ENCODE results near the gene CNGB1. TPM values are rescaled to one million over a fixed set of nuclear protein-coding genes. Genes with fewer than 3 reads are reported as not detected.

Gene CNGB1
- total RNA-seq, 4 donors from 2014 or later = not detected

- Histone ChIP-seq H3K4me1 (no peaks in the 10 kb centered on the region), H3K27me3 (no peaks in the 10 kb centered on the region), H3K9me3 (no peaks in the 10 kb centered on the region), H3K4me3 (no peak overlapping the region), H3K36me3 (no peaks in the 10 kb centered on the region), H3K27ac (no peak overlapping the region)
- no peak for DNase-seq
- TF ChIP-seq, protein P1, sequence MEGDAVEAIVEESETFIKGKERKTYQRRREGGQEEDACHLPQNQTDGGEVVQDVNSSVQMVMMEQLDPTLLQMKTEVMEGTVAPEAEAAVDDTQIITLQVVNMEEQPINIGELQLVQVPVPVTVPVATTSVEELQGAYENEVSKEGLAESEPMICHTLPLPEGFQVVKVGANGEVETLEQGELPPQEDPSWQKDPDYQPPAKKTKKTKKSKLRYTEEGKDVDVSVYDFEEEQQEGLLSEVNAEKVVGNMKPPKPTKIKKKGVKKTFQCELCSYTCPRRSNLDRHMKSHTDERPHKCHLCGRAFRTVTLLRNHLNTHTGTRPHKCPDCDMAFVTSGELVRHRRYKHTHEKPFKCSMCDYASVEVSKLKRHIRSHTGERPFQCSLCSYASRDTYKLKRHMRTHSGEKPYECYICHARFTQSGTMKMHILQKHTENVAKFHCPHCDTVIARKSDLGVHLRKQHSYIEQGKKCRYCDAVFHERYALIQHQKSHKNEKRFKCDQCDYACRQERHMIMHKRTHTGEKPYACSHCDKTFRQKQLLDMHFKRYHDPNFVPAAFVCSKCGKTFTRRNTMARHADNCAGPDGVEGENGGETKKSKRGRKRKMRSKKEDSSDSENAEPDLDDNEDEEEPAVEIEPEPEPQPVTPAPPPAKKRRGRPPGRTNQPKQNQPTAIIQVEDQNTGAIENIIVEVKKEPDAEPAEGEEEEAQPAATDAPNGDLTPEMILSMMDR (IDR thresholded peaks at IDR 0.05) = no peak
- TF ChIP-seq POLR2A (IDR thresholded peaks at IDR 0.05) = no peak
- intact Hi-C loops (cut with DNase I; ENCODE audit: low total_unique reads) = no loop called here
Observed at GRCh38 chr16:57961538-57961937, 9.4 kb downstream of the CNGB1 start.

DNA sequence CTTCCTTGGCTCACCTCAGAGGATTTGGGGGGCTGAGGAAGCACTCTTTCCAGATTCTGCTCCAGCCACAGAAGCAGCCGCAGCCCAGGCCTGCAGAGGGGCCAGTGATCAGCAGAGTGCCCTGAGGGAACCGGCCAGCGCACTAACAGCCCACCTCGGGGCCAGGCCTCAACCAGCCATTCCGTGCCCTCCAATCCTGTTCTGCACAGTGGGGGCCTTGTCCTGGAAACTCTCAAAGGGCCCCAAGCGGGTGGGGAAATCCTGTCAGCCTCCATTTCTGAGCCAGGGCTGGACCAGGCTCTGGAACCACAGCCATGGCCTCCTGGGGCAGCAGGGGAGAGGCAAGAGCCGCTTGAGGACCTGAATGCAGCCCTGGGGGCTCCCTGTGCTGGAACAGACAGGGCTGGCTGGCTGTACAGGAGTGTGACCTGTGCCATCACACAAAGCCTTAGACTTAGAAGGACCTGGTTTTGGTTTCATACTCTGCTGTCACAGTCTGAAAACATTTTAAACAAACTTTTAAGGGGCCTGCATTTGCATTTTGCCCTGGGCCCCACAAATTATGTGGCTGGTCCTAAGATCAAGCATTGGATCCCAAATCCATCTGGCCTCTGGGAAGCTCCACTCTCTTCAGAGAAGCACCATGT, 10.0 kb downstream of the CNGB1 start:
- Histone ChIP-seq H3K4me3 (no peak overlapping the region), H3K27ac (no peak overlapping the region), H3K9me3 (no peaks in the 10 kb centered on the region), H3K36me3 (no peaks in the 10 kb centered on the region), H3K27me3 (no peaks in the 10 kb centered on the region), H3K4me1 (no peaks in the 10 kb centered on the region)
- intact Hi-C loops (cut with DNase I; ENCODE audit: low total_unique reads) = no loop called here
- DNase-seq = no peak
- TF ChIP-seq POLR2A (IDR thresholded peaks at IDR 0.05) = no peak
- TF ChIP-seq, protein P1 (IDR thresholded peaks at IDR 0.05) = no peak

DNA sequence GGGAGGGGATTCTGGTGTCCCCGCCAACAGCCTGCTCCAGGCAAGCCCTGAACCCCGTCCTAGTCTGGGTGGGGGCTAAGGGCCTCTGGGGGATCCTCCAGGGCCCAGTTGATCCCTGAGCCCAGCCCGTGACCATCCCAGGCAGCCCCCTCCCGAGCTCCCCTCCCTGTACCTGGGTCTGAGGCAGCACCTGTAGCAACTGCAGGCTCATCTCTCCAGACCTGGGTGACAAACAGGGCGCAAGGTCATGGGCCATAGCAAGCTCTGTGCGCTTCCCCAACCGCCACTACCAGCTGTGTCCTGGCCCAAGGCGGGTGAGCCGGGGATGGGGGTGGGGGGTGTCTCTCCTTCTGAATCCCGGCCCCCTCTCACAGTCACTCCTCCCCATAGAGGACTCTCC, 10.6 kb downstream of the CNGB1 start:
- DNase-seq = no peak
- Histone ChIP-seq H3K27ac (no peak overlapping the region), H3K36me3 (no peaks in the 10 kb centered on the region), H3K4me3 (no peak overlapping the region), H3K4me1 (no peaks in the 10 kb centered on the region), H3K27me3 (no peaks in the 10 kb centered on the region), H3K9me3 (no peaks in the 10 kb centered on the region)
- TF ChIP-seq, protein P1 (IDR thresholded peaks at IDR 0.05) = no peak
- TF ChIP-seq POLR2A (IDR thresholded peaks at IDR 0.05) = no peak
- intact Hi-C loops (cut with DNase I; ENCODE audit: low total_unique reads) = no loop called here

DNA sequence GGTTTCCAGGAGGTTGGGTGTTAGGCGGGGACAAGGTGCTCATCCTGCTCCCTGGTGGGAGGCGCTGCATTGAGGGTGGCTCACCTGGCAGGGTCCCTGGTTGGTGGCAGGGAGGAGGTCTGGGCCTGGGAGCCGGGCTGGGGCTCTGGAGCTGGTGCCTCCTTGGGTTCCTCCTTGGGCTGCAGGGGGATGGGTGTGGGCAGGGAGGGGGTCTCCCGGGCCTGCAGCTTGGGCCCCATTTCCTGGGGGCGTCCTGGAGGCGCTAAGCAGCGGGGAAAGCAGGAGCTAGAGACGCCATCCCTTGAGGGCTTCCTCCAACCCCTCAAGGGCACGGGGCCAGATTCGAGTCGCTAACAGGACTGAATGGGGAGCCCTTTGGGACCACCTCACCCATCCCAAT, 11.1 kb downstream of the CNGB1 start:
- intact Hi-C loops (cut with DNase I; ENCODE audit: low total_unique reads) = no loop called here
- DNase-seq = no peak
- TF ChIP-seq, protein P1 (IDR thresholded peaks at IDR 0.05) = no peak
- TF ChIP-seq POLR2A (IDR thresholded peaks at IDR 0.05) = no peak

DNA sequence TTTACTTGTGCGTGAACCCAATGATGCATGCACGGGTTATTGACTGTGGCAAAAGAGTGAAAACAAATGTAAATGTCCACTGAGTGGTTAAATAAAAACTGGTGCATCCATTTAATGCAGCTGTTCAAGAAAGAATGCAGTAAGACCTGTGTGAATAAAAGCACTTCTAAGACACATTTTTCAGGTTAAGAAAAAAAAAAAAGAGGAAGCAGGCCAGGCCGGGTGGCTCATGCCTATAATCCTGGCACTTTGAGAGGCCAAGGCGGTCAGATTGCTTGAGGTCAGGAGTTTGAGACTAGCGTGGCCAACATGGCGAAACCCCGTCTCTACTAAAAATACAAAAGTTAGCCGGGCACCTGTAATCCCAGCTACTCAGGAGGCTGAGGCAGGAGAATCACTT, 11.8 kb downstream of the CNGB1 start:
- no peak overlapping the region for H3K27ac ChIP-seq
- intact Hi-C loops (cut with DNase I; ENCODE audit: low total_unique reads) = no loop called here
- no peak for TF ChIP-seq POLR2A (IDR thresholded peaks at IDR 0.05)
- TF ChIP-seq, protein P1 (IDR thresholded peaks at IDR 0.05) = no peak

More for the DNA sequence above, 11.1 kb downstream of the CNGB1 start:
- Histone ChIP-seq H3K27me3 (no peaks in the 10 kb centered on the region), H3K36me3 (no peaks in the 10 kb centered on the region), H3K9me3 (no peaks in the 10 kb centered on the region), H3K27ac (no peak overlapping the region), H3K4me3 (no peak overlapping the region), H3K4me1 (no peaks in the 10 kb centered on the region)

More for the DNA sequence above, 11.8 kb downstream of the CNGB1 start:
- no peak for DNase-seq
- Histone ChIP-seq H3K4me1 (no peaks in the 10 kb centered on the region), H3K36me3 (no peaks in the 10 kb centered on the region), H3K9me3 (no peaks in the 10 kb centered on the region), H3K27me3 (no peaks in the 10 kb centered on the region), H3K4me3 (no peak overlapping the region)

Measured in uterus (tissue), 4 donors.